ENCODE data around the gene KRTAP4-11. TPM values are rescaled to one million over a fixed set of nuclear protein-coding genes. Genes with fewer than 3 reads are reported as not detected.
"Not testable (repeated sequence)": the region's sequence is repeated elsewhere in the genome, so short reads cannot be mapped to it uniquely, and the experiment has no call there.

KRTAP4-11 gene
- not detected for total RNA-seq

DNA sequence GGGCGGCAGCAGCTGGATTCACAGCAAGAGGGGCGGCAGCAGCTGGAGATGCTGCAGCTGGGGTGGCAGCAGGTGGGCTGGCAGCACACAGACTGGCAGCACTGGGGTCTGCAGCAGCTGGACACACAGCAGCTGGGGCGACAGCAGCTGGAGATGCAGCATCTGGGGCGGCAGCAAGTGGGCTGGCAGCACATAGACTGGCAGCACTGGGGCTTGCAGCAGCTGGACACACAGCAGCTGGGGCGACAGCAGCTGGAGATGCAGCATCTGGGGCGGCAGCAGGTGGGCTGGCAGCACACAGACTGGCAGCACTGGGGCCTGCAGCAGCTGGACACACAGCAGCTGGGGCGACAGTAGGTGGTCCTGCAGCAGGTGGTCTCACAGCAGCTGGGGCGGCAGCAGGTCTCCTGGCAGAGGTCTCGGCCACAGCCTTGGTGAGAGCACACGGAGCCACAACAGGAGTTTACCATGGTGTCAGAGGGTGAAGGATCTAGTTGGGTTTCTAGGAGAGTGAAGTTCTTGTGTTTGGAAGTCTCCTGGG is at the start of gene KRTAP4-11:
Gene KRTAP4-11, minus strand, starts transcription at position 528 of the 541 bp plus-strand sequence. Its CDS starts 58 bp downstream, at position 470.
- not testable (repeated sequence) for DNase-seq

GRCh38 chr17:41167561-41167960 is 49.4 kb upstream of the KRTAP4-11 start:
- no peak for DNase-seq

- no peak for DNase-seq
Observed at GRCh38 chr17:41163828-41164227, 45.7 kb upstream of the KRTAP4-11 start.

GRCh38 chr17:41160648-41161047 is 42.5 kb upstream of the KRTAP4-11 start, which contains the start of gene KRTAP4-4:
Gene KRTAP4-4, minus strand, starts transcription at chr17:41160748. Its CDS starts 57 bp downstream, at chr17:41160691.
- no peak for DNase-seq

DNA sequence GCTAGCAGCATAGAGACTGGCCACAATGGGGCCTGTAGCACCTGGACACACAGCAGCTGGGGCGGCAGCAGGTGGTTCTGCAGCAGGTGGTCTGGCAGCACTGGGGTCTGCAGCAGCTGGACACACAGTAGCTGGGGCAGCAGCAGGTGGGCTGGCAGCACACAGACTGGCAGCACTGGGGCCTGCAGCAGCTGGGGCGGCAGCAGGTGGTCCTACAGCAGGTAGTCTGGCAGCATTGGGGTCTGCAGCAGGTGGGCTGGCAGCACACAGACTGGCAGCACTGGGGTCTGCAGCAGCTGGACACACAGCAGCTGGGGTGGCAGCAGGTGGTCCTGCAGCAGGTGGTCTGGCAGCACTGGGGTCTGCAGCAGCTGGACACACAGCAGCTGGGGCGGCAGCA is 42.0 kb upstream of the KRTAP4-11 start:
- DNase-seq, result not testable (repeated sequence)

GRCh38 chr17:41153856-41154255 is 35.7 kb upstream of the KRTAP4-11 start:
- DNase-seq, result no peak

GRCh38 chr17:41151525-41151924 is 33.4 kb upstream of the KRTAP4-11 start:
- no peak for DNase-seq

DNA sequence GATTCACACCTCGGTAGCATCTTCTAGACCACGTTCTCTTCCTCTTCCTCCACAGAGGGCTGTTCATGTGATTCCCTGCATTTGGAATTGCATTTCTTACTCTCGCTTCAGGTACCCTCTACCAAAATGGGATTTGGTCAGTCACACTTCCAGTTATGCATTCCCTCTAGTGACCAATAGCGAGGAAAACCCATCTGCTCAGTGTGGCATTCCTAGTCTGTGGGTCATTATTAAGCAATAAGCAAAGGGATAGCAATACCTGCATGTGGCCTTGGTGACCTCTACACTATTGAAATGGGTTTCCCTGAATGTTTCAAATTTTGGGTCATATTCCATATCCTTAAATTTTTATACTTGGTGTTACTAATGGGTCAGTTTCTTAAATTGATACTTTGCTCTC is 31.9 kb upstream of the KRTAP4-11 start:
- no peak for DNase-seq

GRCh38 chr17:41149652-41149985 is 31.4 kb upstream of the KRTAP4-11 start, which contains the start of gene KRTAP4-5:
Gene KRTAP4-5, minus strand, starts transcription at chr17:41149825. Its CDS starts 58 bp downstream, at chr17:41149767.
- DNase-seq, result no peak

DNA sequence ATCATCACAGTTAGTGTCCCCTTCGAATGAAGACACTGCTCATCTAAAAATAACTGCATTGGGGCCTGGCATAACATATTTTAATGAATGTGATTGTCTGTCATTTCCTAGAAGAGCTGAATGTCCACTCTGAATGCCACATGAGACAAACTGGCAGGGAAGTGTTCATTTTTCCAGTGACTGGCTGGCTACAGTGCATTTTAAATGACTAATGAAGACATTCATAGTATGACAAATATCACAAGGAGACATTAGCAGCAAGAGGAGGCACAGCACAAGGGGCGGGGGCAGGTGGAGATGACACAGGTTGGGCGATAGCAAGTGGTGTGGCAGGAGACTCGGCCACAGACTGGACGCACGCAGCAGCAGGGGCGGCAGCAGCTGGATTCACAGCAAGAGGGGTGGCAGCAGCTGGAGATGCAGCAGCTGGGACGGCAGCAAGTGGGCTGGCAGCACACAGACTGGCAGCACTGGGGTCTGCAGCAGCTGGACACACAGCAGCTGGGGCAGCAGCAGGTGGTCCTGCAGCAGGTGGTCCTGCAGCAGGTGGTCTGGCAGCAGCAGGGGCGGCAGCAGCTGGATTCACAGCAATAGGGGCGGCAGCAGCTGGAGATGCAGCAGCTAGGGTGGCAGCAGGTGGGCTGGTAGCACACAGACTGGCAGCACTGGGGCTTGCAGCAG is 30.9 kb upstream of the KRTAP4-11 start:
- not testable (repeated sequence) for DNase-seq

- no peak for DNase-seq
Observed at GRCh38 chr17:41147531-41148204, 29.5 kb upstream of the KRTAP4-11 start.

- no peak for DNase-seq
Observed at GRCh38 chr17:41145261-41145660, 27.1 kb upstream of the KRTAP4-11 start.

DNA sequence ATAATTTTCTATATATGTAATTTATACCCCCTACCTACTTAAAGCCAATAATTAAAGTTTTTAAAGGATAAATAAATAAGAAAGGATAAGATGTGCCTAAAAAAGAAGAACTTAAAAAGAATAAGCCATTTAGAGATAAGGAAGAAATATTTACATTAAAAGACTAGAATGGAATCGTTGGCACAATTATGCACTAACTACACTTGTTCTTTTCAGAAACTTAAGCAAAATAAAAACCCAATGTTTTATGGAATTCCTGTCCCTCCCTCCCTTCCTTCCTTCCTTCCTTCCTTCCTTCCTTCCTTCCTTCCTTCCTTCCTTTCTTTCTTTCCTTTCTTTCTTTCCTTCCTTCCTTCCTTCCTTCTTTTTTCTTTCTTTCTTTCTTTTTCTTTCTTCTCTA is 26.7 kb upstream of the KRTAP4-11 start:
- DNase-seq, result no peak

GRCh38 chr17:41141361-41141760 is 23.2 kb upstream of the KRTAP4-11 start:
- DNase-seq, result no peak

- DNase-seq, result no peak
Observed at GRCh38 chr17:41140360-41141131, 22.4 kb upstream of the KRTAP4-11 start, which contains the start of gene KRTAP4-6. Gene KRTAP4-6, minus strand, starts transcription at chr17:41140544. Its CDS starts 57 bp downstream, at chr17:41140487.

DNA sequence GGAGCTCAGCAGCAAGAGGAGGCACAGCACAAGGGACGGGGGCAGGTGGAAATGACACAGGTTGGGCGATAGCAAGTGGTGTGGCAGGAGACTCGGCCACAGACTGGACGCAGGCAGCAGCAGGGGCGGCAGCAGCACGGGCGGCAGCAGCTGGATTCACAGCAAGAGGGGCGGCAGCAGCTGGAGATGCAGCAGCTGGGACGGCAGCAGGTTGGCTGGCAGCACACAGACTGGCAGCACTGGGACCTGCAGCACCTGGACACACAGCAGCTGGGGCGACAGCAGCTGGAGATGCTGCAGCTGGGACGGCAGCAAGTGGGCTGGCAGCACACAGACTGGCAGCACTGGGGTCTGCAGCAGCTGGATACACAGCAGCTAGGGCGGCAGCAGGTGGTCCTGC is 21.7 kb upstream of the KRTAP4-11 start:
- DNase-seq, result not testable (repeated sequence)

DNA sequence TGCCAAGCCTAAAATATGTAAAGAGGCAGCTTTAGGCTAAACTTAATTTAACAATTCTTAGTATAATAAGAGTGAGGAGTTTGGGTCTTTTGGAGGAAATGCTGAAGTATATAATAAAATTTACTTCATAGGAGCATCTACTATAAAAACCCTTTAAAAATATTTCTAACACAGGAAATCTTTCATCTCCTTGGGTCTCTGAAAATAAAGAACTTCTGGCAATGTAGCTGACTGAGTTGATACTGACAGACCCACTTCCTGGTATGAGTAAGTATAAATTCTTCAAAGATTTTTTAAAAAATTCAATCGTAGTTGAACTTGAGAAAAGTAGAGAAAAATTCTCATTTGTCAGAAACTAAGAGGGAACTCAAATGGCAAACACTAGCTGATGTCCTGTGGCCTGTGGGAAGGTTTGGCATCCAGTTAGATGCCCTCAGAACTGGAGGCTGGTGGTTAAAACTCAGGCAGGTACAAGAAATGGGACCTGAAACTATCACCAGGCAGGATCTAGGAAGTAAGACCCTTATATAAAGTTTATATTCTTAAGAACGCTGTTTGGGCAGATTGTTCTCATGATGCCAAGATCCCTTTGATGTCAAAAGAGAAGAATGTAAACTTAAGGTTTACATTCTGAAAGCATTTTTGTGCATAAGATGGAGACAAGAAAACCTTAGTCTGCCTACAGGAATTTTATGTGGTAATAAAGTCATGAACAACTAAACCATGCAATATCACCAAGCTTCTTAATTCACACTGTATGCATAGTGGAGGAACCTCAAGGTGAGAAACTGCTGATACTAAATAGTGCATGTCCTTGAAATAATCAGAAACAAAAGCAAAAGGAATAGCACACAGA is 15.9 kb upstream of the KRTAP4-11 start:
- DNase-seq, result no peak

- DNase-seq, result no peak
Observed at GRCh38 chr17:41131979-41132378, 13.8 kb upstream of the KRTAP4-11 start.

DNA sequence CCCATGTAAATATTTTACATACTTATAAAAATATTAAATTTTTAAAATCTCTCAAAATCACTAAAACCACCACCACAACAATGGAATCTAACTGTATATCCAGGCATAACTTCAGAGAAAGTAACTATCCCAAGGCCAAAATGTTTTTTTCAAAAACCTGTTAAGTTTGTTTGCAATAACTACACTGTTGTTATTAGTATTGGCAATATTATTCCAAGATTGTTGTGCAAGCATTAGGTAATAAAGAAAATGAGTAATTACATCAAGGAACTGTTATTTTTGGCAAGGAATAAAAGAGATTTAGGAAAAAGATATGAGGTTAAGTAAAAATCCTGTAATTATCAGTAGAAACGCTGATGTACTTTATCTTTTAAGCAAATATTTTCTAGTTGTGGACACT is 9.2 kb upstream of the KRTAP4-11 start:
- DNase-seq, result no peak

- no peak for DNase-seq
Observed at GRCh38 chr17:41126412-41126811, 8.2 kb upstream of the KRTAP4-11 start.

- no peak for DNase-seq
Observed at GRCh38 chr17:41125064-41125463, 6.9 kb upstream of the KRTAP4-11 start.

GRCh38 chr17:41123991-41124371 is 5.8 kb upstream of the KRTAP4-11 start, which contains the start of gene KRTAP4-12:
Gene KRTAP4-12, minus strand, starts transcription at chr17:41124182. Its CDS starts 60 bp downstream, at chr17:41124122.
- not testable (repeated sequence) for DNase-seq
